Keratinocyte (primary cell): Measurements from ENCODE around the gene TEX13B. TPM values are rescaled to one million over a fixed set of nuclear protein-coding genes. Genes with fewer than 3 reads are reported as not detected.

Source experiments
- DNase-seq: peaks from one replicate; pipeline ENCODE4 v3.0.0-alpha.2; 2011; ENCODE audit warnings: low read depth, missing footprints, low spot score
- FAIRE-seq: peaks from 2 replicates; lab custom pipeline; 2011; peaks lifted over from hg19 to GRCh38; lab: Jason Lieb, UNC
- H2AFZ ChIP-seq: 2 replicates; pipeline ENCODE4 v1.6.0; 2012; ENCODE audit warnings: low read length, control low read depth, inconsistent platforms; ENCODE audit not compliant: control insufficient read depth
- H3K27ac ChIP-seq: 2 replicates; pipeline ENCODE4 v1.5.1; 2011; ENCODE audit warnings: low read length; ENCODE audit not compliant: control insufficient read depth, insufficient read depth
- H3K27me3 ChIP-seq: 3 replicates; pipeline ENCODE4 v1.6.0; 2011; ENCODE audit warnings: low read length; ENCODE audit not compliant: control insufficient read depth, insufficient read depth; ENCODE audit errors: extremely low read depth
- H3K36me3 ChIP-seq, 2 experiments: 2 replicates in 1 of 2; 3 replicates in 1 of 2; pipeline ENCODE4 v1.5.1; 2011; ENCODE audit warnings: low read length in 2 of 2, mild to moderate bottlenecking in 1 of 2; ENCODE audit not compliant: control insufficient read depth in 2 of 2, insufficient read depth in 2 of 2; ENCODE audit errors: extremely low read depth in 1 of 2
- H3K4me1 ChIP-seq: 3 replicates; pipeline ENCODE4 v1.5.1; 2011; ENCODE audit warnings: low read length; ENCODE audit not compliant: control insufficient read depth, insufficient read depth; ENCODE audit errors: extremely low read depth
- H3K4me2 ChIP-seq: 3 replicates; pipeline ENCODE4 v1.6.0; 2011; ENCODE audit warnings: low read depth, low read length; ENCODE audit not compliant: control insufficient read depth, insufficient read depth; ENCODE audit errors: extremely low read depth
- H3K4me3 ChIP-seq, 3 experiments: fragments of 200-600 bp in 1 of 3; sonication (generic) in 1 of 3; 2 replicates in 2 of 3; 3 replicates in 1 of 3; pipeline ENCODE4 v1.5.1; 2011 to 2016; ENCODE audit warnings: low read length in 3 of 3, mild to moderate bottlenecking in 3 of 3, control low read depth in 2 of 3, inconsistent platforms in 1 of 3, low read depth in 1 of 3, mixed read lengths in 1 of 3, mixed run types in 1 of 3, moderate library complexity in 1 of 3; ENCODE audit not compliant: control insufficient read depth in 2 of 3, insufficient read depth in 2 of 3; ENCODE audit errors: extremely low read depth in 1 of 3
- H3K79me2 ChIP-seq: 2 replicates; pipeline ENCODE4 v1.6.0; 2012; ENCODE audit warnings: low read length; ENCODE audit not compliant: control insufficient read depth, insufficient read depth
- H3K9ac ChIP-seq: 3 replicates; pipeline ENCODE4 v1.6.0; 2011; ENCODE audit warnings: low read length; ENCODE audit not compliant: control insufficient read depth, insufficient read depth; ENCODE audit errors: extremely low read depth
- H3K9me1 ChIP-seq: 3 replicates; pipeline ENCODE4 v1.6.0; 2011; ENCODE audit warnings: low read length; ENCODE audit not compliant: control insufficient read depth, insufficient read depth; ENCODE audit errors: extremely low read depth
- H3K9me3 ChIP-seq: 2 replicates; pipeline ENCODE4 v1.5.1; 2012; ENCODE audit warnings: low read depth, low read length; ENCODE audit not compliant: control insufficient read depth
- H4K20me1 ChIP-seq: 3 replicates; pipeline ENCODE4 v1.6.0; 2011; ENCODE audit warnings: low read length; ENCODE audit not compliant: control insufficient read depth, insufficient read depth; ENCODE audit errors: extremely low read depth
- CTCF ChIP-seq, 3 experiments: IDR thresholded peaks in 1 of 3; conservative IDR thresholded peaks in 1 of 3; optimal IDR thresholded peaks in 1 of 3; 2 replicates in 2 of 3; 3 replicates in 1 of 3; pipeline versions ENCODE3 to v1.5.1; 2011; ENCODE audit warnings: low read length in 3 of 3, mild to moderate bottlenecking in 3 of 3, moderate library complexity in 2 of 3, control low read depth in 1 of 3, inconsistent platforms in 1 of 3; ENCODE audit not compliant: insufficient read depth in 2 of 3; ENCODE audit errors: extremely low read depth in 1 of 3
- EZH2 ChIP-seq: IDR thresholded peaks from one replicate; pipeline ENCODE4 v1.6.1; 2012; ENCODE audit warnings: inconsistent platforms, mild to moderate bottlenecking, low read length, moderate library complexity
- dilution Hi-C: fragments of 300-500 bp; cut with MboI; formaldehyde crosslinking; loops from one replicate; pipeline ENCODE4 v1.7.0; 2020; ENCODE audit warnings: low sequenced_read_pairs; ENCODE audit not compliant: extremely low pct_ligation_motif_present
- polyA plus RNA-seq, 5 experiments: library from polyadenylated mRNA; depleted of rRNA in 3 of 5; stranded (reverse) in 3 of 5; stranded (forward) in 1 of 5; unstranded in 1 of 5; fragments of >200 nt; gene quantifications; 1 replicate in 1 of 5; 2 replicates in 3 of 5; 3 replicates in 1 of 5; pipeline versions ENCODE4 v1.2.1 to v1.2.3, GENCODE V29; 2011 to 2012; ENCODE audit warnings: missing spikeins in 2 of 5, low read depth in 1 of 5, low replicate concordance in 1 of 5

The TEX13B gene
- polyA plus RNA-seq, 1 donor (not counting 4 experiments of a cell fraction or from before 2014, with no cell fraction given): not detected

- TF ChIP-seq CTCF (optimal IDR thresholded peaks at IDR 0.05 in 1 of 3, IDR thresholded peaks at IDR 0.05 in 1 of 3, conservative IDR thresholded peaks at IDR 0.05 in 1 of 3; ENCODE audit: extremely low read depth in 1 of 3, insufficient read depth in 2 of 3, low read length in 3 of 3) (peak; percentile 46 to 59 (median 57)), EZH2 (no peak)
- no peak overlapping the region for H3K27ac ChIP-seq
- H3K4me3 ChIP-seq: no peak overlapping the region
- H2AFZ ChIP-seq: no peak overlapping the region
- H3K4me1 ChIP-seq: peaks cover 5% of the 10 kb centered on the region
- no peaks in the 10 kb centered on the region for H3K36me3 ChIP-seq
- no peak for DNase-seq
- no peaks in the 10 kb centered on the region for H3K79me2 ChIP-seq
- H3K9ac ChIP-seq: no peak overlapping the region
- no peaks in the 10 kb centered on the region for H3K27me3 ChIP-seq
- FAIRE-seq: no peak
- no peaks in the 10 kb centered on the region for H4K20me1 ChIP-seq
- H3K4me2 ChIP-seq: no peak overlapping the region
- H3K9me1 ChIP-seq: no peaks in the 10 kb centered on the region
- dilution Hi-C loops: no loop called here
- H3K9me3 ChIP-seq: no peaks in the 10 kb centered on the region
These were observed 38.5 kb upstream of the TEX13B start for GRCh38 chrX:108020631-108021030.

- no peaks in the 10 kb centered on the region for H4K20me1 ChIP-seq
- dilution Hi-C loops: no loop called here
- DNase-seq: no peak
These were observed 37.3 kb upstream of the TEX13B start for GRCh38 chrX:108019382-108019875.

More at GRCh38 chrX:108019382-108019875, 37.3 kb upstream of the TEX13B start:
- Histone ChIP-seq H3K27ac (no peak overlapping the region), H3K4me3 (no peak overlapping the region), H3K79me2 (no peaks in the 10 kb centered on the region), H3K9ac (no peak overlapping the region), H3K9me1 (no peaks in the 10 kb centered on the region), H3K36me3 (no peaks in the 10 kb centered on the region), H3K4me2 (no peak overlapping the region), H3K27me3 (no peaks in the 10 kb centered on the region), H2AFZ (no peak overlapping the region), H3K9me3 (no peaks in the 10 kb centered on the region), H3K4me1 (peaks cover 5% of the 10 kb centered on the region)
- no peak for FAIRE-seq
- TF ChIP-seq EZH2: no peak
- TF ChIP-seq CTCF (optimal IDR thresholded peaks at IDR 0.05 in 1 of 3, IDR thresholded peaks at IDR 0.05 in 1 of 3, conservative IDR thresholded peaks at IDR 0.05 in 1 of 3; ENCODE audit: extremely low read depth in 1 of 3, insufficient read depth in 2 of 3, low read length in 3 of 3): no peak
